Measurements from ENCODE around the gene PLPPR1. TPM values are rescaled to one million over a fixed set of nuclear protein-coding genes. Genes with fewer than 3 reads are reported as not detected.

Gene PLPPR1
- total RNA-seq, 1 donor from 2014 or later: not detected

DNA sequence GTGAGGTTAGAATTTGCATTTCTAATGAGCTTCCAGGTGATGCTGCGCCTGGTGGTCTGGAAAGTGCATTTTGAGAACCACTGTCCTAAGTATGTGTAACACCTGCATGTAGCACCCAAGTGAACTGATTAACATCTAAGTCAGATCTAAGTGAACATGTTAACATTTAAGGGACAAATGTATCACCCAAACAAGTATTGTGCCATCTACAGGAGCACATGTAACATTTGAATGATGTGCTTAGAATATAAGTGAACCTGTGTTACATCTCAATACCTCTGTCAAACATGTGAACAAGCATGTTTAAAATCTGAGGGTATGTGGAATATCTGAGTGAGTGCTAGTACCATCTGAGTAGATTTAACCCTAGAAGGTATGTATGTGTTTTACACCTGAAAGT is 68.7 kb downstream of the PLPPR1 start:
- H3K27ac ChIP-seq: no peak overlapping the region
- TF ChIP-seq, protein P1, sequence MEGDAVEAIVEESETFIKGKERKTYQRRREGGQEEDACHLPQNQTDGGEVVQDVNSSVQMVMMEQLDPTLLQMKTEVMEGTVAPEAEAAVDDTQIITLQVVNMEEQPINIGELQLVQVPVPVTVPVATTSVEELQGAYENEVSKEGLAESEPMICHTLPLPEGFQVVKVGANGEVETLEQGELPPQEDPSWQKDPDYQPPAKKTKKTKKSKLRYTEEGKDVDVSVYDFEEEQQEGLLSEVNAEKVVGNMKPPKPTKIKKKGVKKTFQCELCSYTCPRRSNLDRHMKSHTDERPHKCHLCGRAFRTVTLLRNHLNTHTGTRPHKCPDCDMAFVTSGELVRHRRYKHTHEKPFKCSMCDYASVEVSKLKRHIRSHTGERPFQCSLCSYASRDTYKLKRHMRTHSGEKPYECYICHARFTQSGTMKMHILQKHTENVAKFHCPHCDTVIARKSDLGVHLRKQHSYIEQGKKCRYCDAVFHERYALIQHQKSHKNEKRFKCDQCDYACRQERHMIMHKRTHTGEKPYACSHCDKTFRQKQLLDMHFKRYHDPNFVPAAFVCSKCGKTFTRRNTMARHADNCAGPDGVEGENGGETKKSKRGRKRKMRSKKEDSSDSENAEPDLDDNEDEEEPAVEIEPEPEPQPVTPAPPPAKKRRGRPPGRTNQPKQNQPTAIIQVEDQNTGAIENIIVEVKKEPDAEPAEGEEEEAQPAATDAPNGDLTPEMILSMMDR (IDR thresholded peaks at IDR 0.05): no peak
- DNase-seq (ENCODE audit: low spot score in 2 of 2): no peak
- H3K4me1 ChIP-seq: no peaks in the 10 kb centered on the region
- H3K9me3 ChIP-seq: no peaks in the 10 kb centered on the region
- H3K4me3 ChIP-seq: no peak overlapping the region
- no peaks in the 10 kb centered on the region for H3K27me3 ChIP-seq
- no peaks in the 10 kb centered on the region for H3K36me3 ChIP-seq
- intact Hi-C loops (cut with DNase I): no loop called here

DNA sequence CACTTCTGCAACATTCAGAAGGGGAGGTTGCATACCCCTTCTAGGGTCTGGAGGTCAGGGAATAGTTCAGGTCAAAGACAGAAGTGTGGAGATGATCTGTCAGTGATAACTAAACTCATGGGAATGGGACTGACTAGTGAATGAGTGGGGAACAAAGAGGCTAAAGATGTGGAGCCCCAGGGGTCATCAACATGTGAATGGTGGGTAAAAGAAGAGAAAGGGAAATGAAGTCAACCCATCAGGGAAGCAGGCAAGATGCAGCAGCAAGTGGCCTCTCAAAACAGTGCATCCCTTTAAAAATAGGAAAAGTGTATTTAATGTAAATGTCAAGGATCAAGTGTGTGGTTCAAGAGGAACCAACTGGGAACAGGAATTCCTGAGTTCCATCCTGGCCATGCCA is 69.9 kb downstream of the PLPPR1 start:
- TF ChIP-seq, protein P1 (IDR thresholded peaks at IDR 0.05): no peak
- H3K27me3 ChIP-seq: no peaks in the 10 kb centered on the region
- no peak for DNase-seq (ENCODE audit: low spot score in 2 of 2)
- H3K36me3 ChIP-seq: no peaks in the 10 kb centered on the region
- H3K4me1 ChIP-seq: no peaks in the 10 kb centered on the region
- no peaks in the 10 kb centered on the region for H3K9me3 ChIP-seq
- H3K27ac ChIP-seq: no peak overlapping the region
- H3K4me3 ChIP-seq: no peak overlapping the region
- intact Hi-C loops (cut with DNase I): no loop called here

DNA sequence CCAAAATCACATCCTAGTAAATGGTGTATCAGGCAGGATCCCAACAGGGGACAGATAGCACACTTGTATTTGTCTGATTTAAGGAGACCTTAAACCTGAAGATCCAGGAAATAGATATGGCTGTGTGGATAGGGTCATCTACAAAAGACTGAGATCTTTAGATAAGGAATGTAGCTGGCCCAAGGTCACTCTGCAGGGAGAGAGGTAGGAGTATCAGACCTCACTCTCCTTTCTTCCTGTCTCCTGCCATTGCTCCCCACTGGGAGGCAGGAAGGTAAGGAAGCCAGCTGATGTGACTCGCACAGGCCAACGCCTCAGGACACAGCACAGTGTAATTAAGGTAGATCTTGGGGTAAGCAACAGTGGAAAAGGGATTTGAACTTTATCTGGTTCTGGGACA is 85.8 kb downstream of the PLPPR1 start:
- no peak for DNase-seq (ENCODE audit: low spot score in 2 of 2)
- Histone ChIP-seq H3K27me3 (no peaks in the 10 kb centered on the region), H3K27ac (no peak overlapping the region), H3K4me1 (no peaks in the 10 kb centered on the region), H3K36me3 (no peaks in the 10 kb centered on the region), H3K9me3 (no peaks in the 10 kb centered on the region), H3K4me3 (no peak overlapping the region)
- intact Hi-C loops (cut with DNase I): no loop called here
- TF ChIP-seq, protein P1 (IDR thresholded peaks at IDR 0.05): no peak

DNA sequence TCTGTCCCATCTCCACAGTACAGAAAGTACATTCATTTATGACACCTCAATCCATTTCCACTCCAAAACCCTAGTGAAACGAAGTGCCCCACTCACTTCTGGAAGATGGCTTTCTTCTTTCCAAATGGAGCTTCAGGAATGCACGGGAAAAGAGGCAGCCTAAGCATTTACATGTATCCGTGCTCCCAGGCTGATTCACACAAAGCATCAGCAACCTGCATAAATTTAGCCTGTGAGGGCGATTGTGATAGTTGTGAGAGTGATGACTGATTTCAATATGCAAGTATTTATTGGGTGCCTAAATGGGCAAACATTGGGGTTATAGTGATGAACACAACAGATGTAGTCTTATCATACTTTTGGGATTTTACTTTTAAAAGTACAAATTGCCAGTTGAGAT is 86.6 kb downstream of the PLPPR1 start:
- TF ChIP-seq, protein P1 (IDR thresholded peaks at IDR 0.05): no peak
- Histone ChIP-seq H3K4me1 (no peaks in the 10 kb centered on the region), H3K4me3 (no peak overlapping the region), H3K9me3 (no peaks in the 10 kb centered on the region), H3K27me3 (no peaks in the 10 kb centered on the region), H3K27ac (no peak overlapping the region), H3K36me3 (no peaks in the 10 kb centered on the region)
- intact Hi-C loops (cut with DNase I): no loop called here
- DNase-seq (ENCODE audit: low spot score in 2 of 2): no peak

DNA sequence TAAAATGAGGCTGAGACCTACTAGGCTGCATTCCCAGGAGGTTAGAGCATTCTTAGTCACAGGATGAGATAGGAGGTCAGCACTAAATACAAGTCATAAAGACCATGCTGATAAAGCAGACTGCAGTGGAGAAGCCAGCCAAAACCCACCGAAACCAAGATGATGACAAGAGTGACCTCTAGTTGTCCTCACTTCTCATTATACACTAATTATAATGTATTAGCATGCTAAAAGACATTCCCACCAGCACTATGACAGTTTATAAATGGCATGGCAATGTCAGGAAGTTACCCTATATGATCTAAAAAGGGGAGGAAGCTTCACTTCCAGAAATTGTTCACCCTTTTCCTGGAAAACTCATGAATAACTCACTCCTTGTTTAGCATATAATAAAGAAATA is 88.6 kb downstream of the PLPPR1 start:
- intact Hi-C loops (cut with DNase I): no loop called here
- DNase-seq (ENCODE audit: low spot score in 2 of 2): no peak
- TF ChIP-seq, protein P1 (IDR thresholded peaks at IDR 0.05): no peak
- H3K27ac ChIP-seq: no peak overlapping the region
- no peaks in the 10 kb centered on the region for H3K4me1 ChIP-seq
- no peaks in the 10 kb centered on the region for H3K27me3 ChIP-seq
- no peaks in the 10 kb centered on the region for H3K9me3 ChIP-seq
- H3K4me3 ChIP-seq: no peak overlapping the region
- no peaks in the 10 kb centered on the region for H3K36me3 ChIP-seq

DNA sequence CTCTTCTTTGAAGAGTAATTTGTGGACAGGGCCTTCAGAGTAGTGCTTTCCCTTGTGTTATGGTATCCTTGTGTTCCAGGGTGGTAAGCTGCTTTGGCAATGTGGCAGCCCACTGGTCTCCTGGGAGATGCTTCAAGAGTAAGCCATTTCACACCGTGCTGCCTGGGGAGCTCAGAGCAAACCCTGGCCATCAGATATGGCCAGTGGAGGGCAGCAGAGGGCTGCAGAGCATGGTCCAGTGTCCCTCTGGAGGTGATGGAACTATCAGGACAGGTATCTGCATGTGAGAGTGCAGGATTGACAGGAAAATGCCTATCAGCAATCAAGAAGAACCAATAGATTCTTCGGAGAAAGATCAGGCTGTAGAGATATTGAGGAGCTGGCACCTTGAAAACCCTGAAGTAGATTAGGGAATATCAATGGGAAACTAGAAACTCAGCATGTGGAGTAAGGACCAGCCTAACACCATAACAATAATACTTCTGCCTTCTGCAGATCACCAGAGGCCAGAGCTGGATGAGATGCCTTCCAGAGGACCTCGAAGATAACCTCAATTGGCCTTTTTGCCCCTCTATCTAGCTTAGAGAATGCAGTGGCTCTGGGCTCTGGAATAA is 90.8 kb downstream of the PLPPR1 start:
- Histone ChIP-seq H3K36me3 (no peaks in the 10 kb centered on the region), H3K27me3 (no peaks in the 10 kb centered on the region), H3K4me1 (no peaks in the 10 kb centered on the region), H3K27ac (no peak overlapping the region), H3K9me3 (no peaks in the 10 kb centered on the region), H3K4me3 (no peak overlapping the region)
- TF ChIP-seq, protein P1 (IDR thresholded peaks at IDR 0.05): peak in 1 of 3 experiments; percentile 29
- DNase-seq (ENCODE audit: low spot score in 2 of 2): no peak
- intact Hi-C loops (cut with DNase I): no loop called here
